ENCODE measurements around the gene LRMDA. TPM values are rescaled to one million over a fixed set of nuclear protein-coding genes. Genes with fewer than 3 reads are reported as not detected.

The LRMDA gene
- total and polyA plus RNA-seq, 2 of the 4 experiments (the other 2 are of a cell fraction), result 0.07 TPM; not detected in 1

- Histone ChIP-seq H2BK120ac (ENCODE audit: low read depth, low read length) (no peak overlapping the region), H4K20me1 (ENCODE audit: insufficient read depth, low read length) (no peaks in the 10 kb centered on the region), H4K91ac (ENCODE audit: insufficient read depth, low read depth, low read length) (no peak overlapping the region), H3K18ac (ENCODE audit: low read depth, low read length) (no peak overlapping the region), H2BK20ac (ENCODE audit: low read depth, low read length) (no peak overlapping the region), H2AFZ (replicated peaks; ENCODE audit: low read length, poor library complexity) (no peak overlapping the region), H2AK5ac (ENCODE audit: low read depth, low read length) (no peak overlapping the region), H3K9ac (ENCODE audit: low read depth, low read length) (no peak overlapping the region), H3K27me3 (ENCODE audit: control insufficient read depth, insufficient read depth, low read length) (peaks cover 10% of the 10 kb centered on the region; the same call in 1 of the 2 replicates), H3K4ac (ENCODE audit: low read depth, low read length) (no peak overlapping the region), H3K4me3 (ENCODE audit: insufficient read depth, low read depth, low read length) (no peak overlapping the region), H2BK15ac (ENCODE audit: low read depth, low read length) (no peak overlapping the region), H3K9me3 (ENCODE audit: control insufficient read depth, insufficient read depth, low read length) (no peaks in the 10 kb centered on the region), H3K27ac (ENCODE audit: insufficient read depth, low read length) (no peak overlapping the region), H2AK9ac (replicated peaks; ENCODE audit: low read depth, low read length, poor library complexity) (no peak overlapping the region), H3K9me1 (ENCODE audit: insufficient read depth, low read length) (no peaks in the 10 kb centered on the region), H3K56ac (ENCODE audit: extremely low read depth, insufficient read depth, low read length) (no peak overlapping the region), H4K8ac (ENCODE audit: low read depth in 2 of 2, low read length in 2 of 2) (no peak overlapping the region), H3K23ac (ENCODE audit: low read depth, low read length) (no peak overlapping the region), H2BK5ac (ENCODE audit: low read depth, low read length, poor library complexity, severe bottlenecking) (no peak overlapping the region), H4K5ac (ENCODE audit: low read depth, low read length) (no peak overlapping the region), H3K4me2 (ENCODE audit: low read depth, low read length) (no peak overlapping the region), H3K36me3 (ENCODE audit: control insufficient read depth, insufficient read depth, low read length) (no peaks in the 10 kb centered on the region), H3K14ac (replicated peaks; ENCODE audit: low read depth, low read length) (no peak overlapping the region), H3K79me1 (ENCODE audit: low read depth in 1 of 2, low read length in 2 of 2) (no peaks in the 10 kb centered on the region), H3K4me1 (ENCODE audit: control insufficient read depth, insufficient read depth, low read length) (no peaks in the 10 kb centered on the region)
- TF ChIP-seq CHD1 (IDR thresholded peaks at IDR 0.05; ENCODE audit: low read depth, low read length), result no peak
- no peak for TF ChIP-seq RFX5 (IDR thresholded peaks at IDR 0.05; ENCODE audit: low read depth, low read length)
- no peak for TF ChIP-seq RAD21 (IDR thresholded peaks at IDR 0.05; ENCODE audit: low read length)
- no peak for TF ChIP-seq MXI1 (IDR thresholded peaks at IDR 0.05; ENCODE audit: borderline replicate concordance, low read depth, low read length)
- dilution Hi-C loops (cut with HindIII; ENCODE audit: low sequenced_read_pairs, unreplicated experiment), result no loop called here
- DNase-seq, result no peak
- CTCF ChIA-PET, result no interaction called here
- in situ Hi-C loops (cut with MboI; ENCODE audit: low sequenced_read_pairs), result no loop called here
- no TSS peak for BruUV-seq (replicated peaks)
- intact Hi-C loops (cut with micrococcal nuclease), result no loop called here
- no CpG with 5 or more reads among the region's 4 CpGs for WGBS, 2 experiments (ENCODE audit: extremely low coverage in 2 of 2, insufficient read length in 1 of 2)
- no peak for ATAC-seq (ENCODE audit: low read depth)
- POLR2A ChIA-PET (ENCODE audit: unreplicated experiment), result no interaction called here
Observed at GRCh38 chr10:76136961-76137360, 705.5 kb downstream of the LRMDA start.

Measured in IMR-90 (cell line).